Esophagus (tissue), 2 donors: ENCODE data around the gene KCNG2. TPM values are rescaled to one million over a fixed set of nuclear protein-coding genes. Genes with fewer than 3 reads are reported as not detected.
"Not testable (repeated sequence)": the region's sequence is repeated elsewhere in the genome, so short reads cannot be mapped to it uniquely, and the experiment has no call there.

Source experiments
- H3K27ac ChIP-seq, 2 donors: one replicate each; pipeline ENCODE4 v1.5.1; 2013; ENCODE audit warnings: low read depth in 2 of 2, mild to moderate bottlenecking in 2 of 2, inconsistent platforms in 1 of 2, low read length in 1 of 2, moderate library complexity in 1 of 2
- H3K27me3 ChIP-seq, 2 donors: one replicate each; pipeline ENCODE4 v1.6.1; 2013; ENCODE audit warnings: low read length in 2 of 2, control low read depth in 1 of 2, mild to moderate bottlenecking in 1 of 2; ENCODE audit not compliant: insufficient read depth in 2 of 2, control insufficient read depth in 1 of 2
- H3K36me3 ChIP-seq, 2 donors: one replicate each; pipeline ENCODE4 v1.6.1; 2013; ENCODE audit warnings: low read length in 1 of 2; ENCODE audit not compliant: control insufficient read depth in 2 of 2, insufficient read depth in 2 of 2
- H3K4me1 ChIP-seq, 2 donors: one replicate each; pipeline ENCODE4 v1.6.1; 2013; ENCODE audit warnings: low read length in 1 of 2; ENCODE audit not compliant: control insufficient read depth in 2 of 2, insufficient read depth in 2 of 2
- H3K4me3 ChIP-seq, 2 donors: one replicate each; pipeline ENCODE4 v1.5.1; 2013; ENCODE audit warnings: low read length in 2 of 2, mild to moderate bottlenecking in 2 of 2, low read depth in 1 of 2, moderate library complexity in 1 of 2
- H3K9me3 ChIP-seq, 2 donors: one replicate each; pipeline ENCODE4 v1.6.1; 2013; ENCODE audit warnings: mild to moderate bottlenecking in 2 of 2, low read depth in 1 of 2, low read length in 1 of 2, moderate library complexity in 1 of 2; ENCODE audit not compliant: control insufficient read depth in 2 of 2, insufficient read depth in 1 of 2
- WGBS, 2 donors: extraction: QIAGEN DNeasy Blood & Tissue Kit; methylation state at CpG; one replicate each; pipeline ENCODE4 v1.1.7; 2013; 5-methylcytosine and 5-hydroxymethylcytosine counted together
- polyA plus RNA-seq, 2 donors: library from polyadenylated mRNA; stranded (reverse); fragments of 200-250 nt; gene quantifications; one replicate each; pipeline ENCODE4 v1.2.3, GENCODE V29; 2013
- donor health status: healthy with polysubstance abuse.
- donor health status: Bipolar disorder and iron deficiency.

The KCNG2 gene, protein sequence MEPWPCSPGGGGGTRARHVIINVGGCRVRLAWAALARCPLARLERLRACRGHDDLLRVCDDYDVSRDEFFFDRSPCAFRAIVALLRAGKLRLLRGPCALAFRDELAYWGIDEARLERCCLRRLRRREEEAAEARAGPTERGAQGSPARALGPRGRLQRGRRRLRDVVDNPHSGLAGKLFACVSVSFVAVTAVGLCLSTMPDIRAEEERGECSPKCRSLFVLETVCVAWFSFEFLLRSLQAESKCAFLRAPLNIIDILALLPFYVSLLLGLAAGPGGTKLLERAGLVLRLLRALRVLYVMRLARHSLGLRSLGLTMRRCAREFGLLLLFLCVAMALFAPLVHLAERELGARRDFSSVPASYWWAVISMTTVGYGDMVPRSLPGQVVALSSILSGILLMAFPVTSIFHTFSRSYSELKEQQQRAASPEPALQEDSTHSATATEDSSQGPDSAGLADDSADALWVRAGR
- polyA plus RNA-seq, result under 1 TPM in 1 of 2 donors, not detected in 1; 0.04 TPM

DNA sequence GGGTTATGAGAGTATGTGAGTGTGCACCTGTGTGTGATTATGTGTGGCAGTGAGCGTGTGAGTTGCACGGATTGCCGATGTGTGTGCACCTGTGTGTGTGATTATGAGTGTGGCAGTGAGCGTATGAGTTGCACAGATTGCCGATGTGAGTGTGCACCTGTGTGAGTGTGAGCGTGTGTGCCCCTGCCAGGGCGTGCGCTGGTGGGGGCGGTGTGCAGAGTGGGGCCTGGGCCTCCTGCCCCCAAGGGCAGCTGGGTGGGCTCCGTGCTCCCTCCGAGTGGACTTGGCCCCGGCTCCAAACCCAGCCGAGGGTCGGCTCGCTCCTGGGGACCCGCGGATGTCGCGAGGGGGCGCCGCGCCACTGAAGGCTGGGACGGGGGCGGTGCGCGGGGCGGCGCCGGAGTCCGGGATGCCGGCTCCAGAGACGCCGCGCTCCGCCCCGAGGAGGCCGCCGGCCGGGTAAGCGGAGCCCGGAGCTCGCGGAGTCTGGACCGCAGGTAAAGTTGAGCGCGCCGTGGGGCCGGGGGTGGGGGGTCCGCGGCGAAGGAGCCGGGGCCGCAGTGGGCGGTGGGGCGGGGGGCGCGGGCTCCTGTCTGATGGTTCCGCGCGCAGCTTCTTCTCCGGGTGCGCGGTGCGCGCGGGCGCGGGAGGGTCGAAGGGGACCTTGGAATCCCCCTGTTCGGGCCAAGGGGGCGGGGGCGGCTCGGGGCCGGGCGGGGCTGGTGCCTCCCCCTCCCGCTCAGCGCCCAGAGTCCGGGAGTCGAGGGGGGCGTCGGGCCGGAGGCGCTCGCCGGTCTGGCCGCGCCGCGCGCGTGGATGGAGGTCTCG, at the start of gene KCNG2:
Gene KCNG2 (plus strand): TSS at position 421 of the 828 bp plus-strand sequence. CDS start 65,730 bp downstream, outside the sequence.
- Histone ChIP-seq H3K27me3 (peaks cover 7 to 13% of the 10 kb centered on the region in 2 donors), H3K4me1 (peaks cover 0 to 3% of the 10 kb centered on the region in 2 donors), H3K9me3 (peaks cover 0 to 2% of the 10 kb centered on the region in 2 donors), H3K4me3 (peak within 1 kb of the TSS in 1 of 2 donors; percentile 19), H3K27ac (no peak within 1 kb of the TSS), H3K36me3 (no peaks in the 10 kb centered on the region)
- WGBS, 2 donors, result 4 to 5% methylated on average over 57 to 92 of the region's 92 CpGs

DNA sequence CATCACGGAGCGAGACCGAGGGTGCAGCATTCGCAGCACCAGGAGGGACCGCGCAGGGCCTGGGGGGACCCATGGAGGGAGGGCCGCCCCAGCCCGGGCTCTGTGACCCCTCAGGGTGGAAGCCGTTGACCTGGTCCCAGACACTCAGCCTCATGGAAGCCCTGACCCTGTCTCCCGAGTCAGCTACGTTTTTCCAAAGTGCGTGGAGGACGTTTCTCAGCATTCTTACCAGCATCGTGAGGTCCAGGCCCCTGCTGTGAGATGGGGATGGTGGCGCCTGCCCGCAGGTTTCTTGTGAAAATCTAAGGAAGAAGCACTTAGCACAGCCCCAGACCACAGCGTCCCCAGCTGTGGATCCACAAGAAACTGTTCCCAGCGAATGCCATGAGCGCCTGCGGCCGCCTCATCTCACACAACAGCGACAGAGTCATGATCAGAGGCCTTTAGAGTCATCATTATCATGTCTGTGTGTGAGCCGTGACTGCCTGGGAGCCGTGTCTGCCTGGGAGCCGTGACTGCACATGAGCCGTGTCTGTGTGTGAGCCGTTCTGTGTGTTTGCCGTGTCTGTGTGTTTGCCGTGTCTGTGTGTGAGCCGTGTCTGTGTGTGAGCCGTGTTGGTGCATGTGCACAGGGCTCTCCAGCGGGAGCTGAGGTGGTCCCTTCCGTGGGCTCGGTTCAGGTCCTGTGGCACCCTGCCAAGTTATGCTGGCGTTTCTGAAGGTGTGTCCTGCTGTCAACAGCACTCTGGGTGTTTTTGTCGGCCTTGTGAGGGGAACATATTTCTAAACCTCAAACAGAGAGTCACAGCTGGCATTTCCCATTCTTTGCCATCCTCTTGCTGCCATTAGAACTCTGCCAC, 49.2 kb upstream of the KCNG2 start:
- H3K27me3 ChIP-seq, result no peaks in the 10 kb centered on the region
- H3K4me3 ChIP-seq, result no peak overlapping the region
- no peaks in the 10 kb centered on the region for H3K9me3 ChIP-seq
- peaks cover 0 to 2% of the 10 kb centered on the region in 2 donors for H3K4me1 ChIP-seq
- H3K36me3 ChIP-seq, result peaks cover 0 to 25% of the 10 kb centered on the region in 2 donors
- 91 to 92% methylated on average over 36 of the region's 36 CpGs for WGBS, 2 donors
- no peak overlapping the region for H3K27ac ChIP-seq

DNA sequence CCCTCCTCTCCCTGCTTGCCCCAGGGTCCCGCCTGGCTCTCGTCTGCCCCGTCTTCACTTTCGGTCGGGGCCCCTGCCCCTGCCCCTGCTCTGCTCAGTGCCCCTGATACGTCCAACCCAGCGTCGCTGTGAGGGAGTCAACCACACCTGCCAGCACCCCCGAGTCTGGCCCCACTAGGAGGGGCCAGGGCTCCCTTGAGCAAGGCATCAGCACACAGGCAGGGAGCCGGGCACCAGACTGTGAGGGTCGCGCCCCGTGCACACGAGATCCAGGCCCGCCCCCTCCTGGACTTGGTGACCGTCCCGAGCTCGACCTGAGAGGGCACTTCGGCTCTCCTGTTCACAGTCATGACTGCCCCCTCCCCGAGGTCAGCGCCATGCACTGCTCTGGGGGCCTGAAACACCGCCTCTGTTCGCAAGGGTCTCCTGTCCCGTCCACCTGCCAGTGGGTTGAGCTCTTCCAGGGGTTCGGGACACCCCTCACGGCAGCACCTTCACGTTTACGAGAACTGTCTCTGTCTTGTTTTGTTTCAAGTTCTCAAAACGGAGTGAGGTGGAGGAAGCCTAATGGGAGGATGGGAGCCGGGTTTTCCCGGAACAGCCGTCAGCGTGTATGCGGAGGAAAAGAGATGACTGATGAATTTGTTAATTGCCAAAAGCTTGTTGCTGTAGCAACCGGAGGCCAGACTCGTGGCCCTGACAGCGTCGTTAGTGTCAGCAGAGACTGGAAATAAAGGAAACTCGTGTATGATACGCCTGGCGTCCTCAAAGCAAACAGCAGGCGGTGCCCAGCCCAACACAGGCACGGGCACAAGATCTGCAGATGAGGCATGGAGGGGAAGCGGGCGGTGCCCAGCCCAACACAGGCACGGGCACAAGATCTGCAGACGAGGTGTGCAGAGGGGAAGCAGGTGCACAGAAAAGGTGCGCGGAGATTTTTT, 48.2 kb upstream of the KCNG2 start:
- Histone ChIP-seq H3K4me1 (peaks cover 0 to 2% of the 10 kb centered on the region in 2 donors), H3K4me3 (no peak overlapping the region), H3K9me3 (no peaks in the 10 kb centered on the region), H3K36me3 (peaks cover 7 to 31% of the 10 kb centered on the region in 2 donors), H3K27ac (no peak overlapping the region), H3K27me3 (no peaks in the 10 kb centered on the region)
- WGBS, 2 donors, result 80 to 81% methylated on average over 48 to 49 of the region's 49 CpGs

DNA sequence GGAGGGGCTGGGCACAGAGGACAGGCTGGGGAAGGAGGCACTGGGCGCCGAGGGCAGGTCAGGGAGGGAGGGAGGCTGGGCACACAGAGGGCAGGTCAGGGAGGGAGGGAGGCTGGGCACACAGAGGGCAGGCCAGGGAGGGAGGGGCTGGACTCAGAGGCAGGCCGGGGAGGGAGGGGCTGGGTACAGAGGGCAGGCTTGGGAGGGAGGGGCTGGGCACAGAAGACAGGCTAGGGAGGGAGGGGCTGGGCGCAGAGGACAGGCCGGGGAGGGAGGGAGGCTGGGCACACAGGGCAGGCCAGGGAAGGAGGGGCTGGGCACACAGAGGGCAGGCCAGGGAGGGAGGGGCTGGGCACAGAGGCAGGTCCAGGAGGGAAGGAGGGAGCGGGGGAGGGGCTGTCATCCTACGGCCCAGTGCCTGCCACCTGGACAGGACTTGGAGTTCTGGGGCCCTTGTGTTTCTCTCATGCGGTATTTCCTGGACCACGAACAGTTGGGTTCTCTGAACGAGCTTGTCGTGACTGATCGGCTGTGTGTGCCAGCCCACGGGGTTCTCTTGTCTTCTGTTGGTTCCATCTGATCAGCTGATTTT, 46.7 kb upstream of the KCNG2 start:
- Histone ChIP-seq H3K4me1 (peaks cover 0 to 2% of the 10 kb centered on the region in 2 donors), H3K4me3 (no peak overlapping the region), H3K9me3 (peaks cover 0 to 3% of the 10 kb centered on the region in 2 donors), H3K36me3 (peaks cover 10 to 41% of the 10 kb centered on the region in 2 donors), H3K27me3 (no peaks in the 10 kb centered on the region), H3K27ac (peak overlapping the region in 1 of 2 donors; percentile 38)
- 75 to 78% methylated on average over 8 to 13 of the region's 13 CpGs for WGBS, 2 donors

DNA sequence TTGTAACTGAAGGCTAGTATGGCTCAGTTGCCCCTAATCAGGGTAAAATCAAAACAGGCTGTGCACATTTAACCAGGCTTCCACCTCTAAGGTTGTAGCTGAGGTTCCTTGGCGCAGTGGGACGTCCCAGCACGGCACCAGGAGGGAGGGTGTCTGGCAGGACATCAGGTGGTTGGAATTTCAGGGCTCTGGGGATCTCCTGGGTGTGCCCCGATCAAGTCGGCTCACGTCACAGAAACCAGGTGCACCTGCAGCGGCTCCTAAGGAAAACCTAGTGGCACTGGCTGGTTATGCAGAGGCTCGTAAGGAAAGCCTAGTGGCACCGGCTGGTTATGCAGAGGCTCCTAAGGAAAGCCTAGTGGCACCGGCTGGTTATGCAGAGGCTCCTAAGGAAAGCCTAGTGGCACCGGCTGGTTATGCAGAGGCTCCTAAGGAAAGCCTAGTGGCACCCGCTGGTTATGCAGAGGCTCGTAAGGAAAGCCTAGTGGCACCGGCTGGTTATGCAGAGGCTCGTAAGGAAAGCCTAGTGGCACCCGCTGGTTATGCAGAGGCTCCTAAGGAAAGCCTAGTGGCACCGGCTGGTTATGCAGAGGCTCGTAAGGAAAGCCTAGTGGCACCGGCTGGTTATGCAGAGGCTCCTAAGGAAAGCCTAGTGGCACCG, 45.7 kb upstream of the KCNG2 start:
- H3K36me3 ChIP-seq, result peaks cover 10 to 39% of the 10 kb centered on the region in 2 donors
- not testable (repeated sequence) for H3K27ac ChIP-seq, H3K9me3 ChIP-seq, H3K4me3 ChIP-seq, H3K27me3 ChIP-seq, H3K4me1 ChIP-seq
- WGBS, 2 donors, result 79 to 92% methylated on average over 17 to 18 of the region's 20 CpGs

DNA sequence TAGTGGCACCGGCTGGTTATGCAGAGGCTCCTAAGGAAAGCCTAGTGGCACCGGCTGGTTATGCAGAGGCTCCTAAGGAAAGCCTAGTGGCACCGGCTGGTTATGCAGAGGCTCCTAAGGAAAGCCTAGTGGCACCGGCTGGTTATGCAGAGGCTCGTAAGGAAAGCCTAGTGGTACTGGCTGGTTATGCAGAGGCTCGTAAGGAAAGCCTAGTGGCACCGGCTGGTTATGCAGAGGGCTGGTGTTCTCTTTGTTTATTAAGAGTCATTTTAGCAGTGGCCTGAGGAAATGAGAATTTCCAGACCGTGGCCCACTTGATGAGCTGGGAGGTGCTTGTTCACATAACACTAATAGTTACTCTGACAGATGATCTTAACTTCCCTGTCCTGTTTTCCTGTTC, 44.8 kb upstream of the KCNG2 start:
- peaks cover 10 to 33% of the 10 kb centered on the region in 2 donors for H3K36me3 ChIP-seq
- WGBS, 2 donors, result 85 to 94% methylated on average over 5 to 6 of the region's 8 CpGs

DNA sequence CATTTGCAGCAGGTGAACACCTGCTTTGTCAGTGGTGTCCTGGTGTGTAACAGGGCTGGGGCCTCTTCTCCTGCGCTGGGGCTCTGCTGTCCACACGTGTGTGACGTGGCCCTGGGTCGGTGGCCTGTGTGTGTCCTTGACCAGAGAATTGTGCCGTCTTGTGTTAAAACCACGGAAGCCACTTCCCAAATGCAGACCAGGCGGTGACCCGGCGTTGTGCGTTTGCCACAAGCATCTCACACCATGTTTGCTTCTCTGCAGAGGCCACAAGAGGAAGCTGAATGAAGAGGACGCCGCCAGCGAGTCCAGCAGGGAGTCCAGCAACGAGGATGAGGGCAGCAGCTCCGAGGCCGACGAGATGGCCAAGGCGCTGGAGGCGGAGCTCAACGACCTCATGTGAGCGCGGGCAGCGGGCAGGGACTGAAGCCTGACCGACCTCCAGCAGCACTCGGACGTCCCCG, 44.3 kb upstream of the KCNG2 start:
- no peak overlapping the region for H3K27ac ChIP-seq
- peaks cover 0 to 5% of the 10 kb centered on the region in 2 donors for H3K9me3 ChIP-seq
- no peaks in the 10 kb centered on the region for H3K27me3 ChIP-seq
- H3K36me3 ChIP-seq, result peaks cover 10 to 33% of the 10 kb centered on the region in 2 donors
- no peak overlapping the region for H3K4me3 ChIP-seq
- 95 to 96% methylated on average over 27 of the region's 27 CpGs for WGBS, 2 donors
- peaks cover 0 to 2% of the 10 kb centered on the region in 2 donors for H3K4me1 ChIP-seq

More for the DNA sequence above, 44.8 kb upstream of the KCNG2 start:
- H3K4me3 ChIP-seq, H3K9me3 ChIP-seq, H3K4me1 ChIP-seq, H3K27me3 ChIP-seq, H3K27ac ChIP-seq: not testable (repeated sequence)
